Karpas-422 (cell line): ENCODE results near the gene CXADR. TPM values are rescaled to one million over a fixed set of nuclear protein-coding genes. Genes with fewer than 3 reads are reported as not detected.
"Not testable (repeated sequence)": the region's sequence is repeated elsewhere in the genome, so short reads cannot be mapped to it uniquely, and the experiment has no call there.

Source experiments
- DNase-seq: peaks from one replicate; pipeline ENCODE4 v3.0.0-alpha.2; 2015
- H2AFZ ChIP-seq: fragments of 200-600 bp; sonication (generic); 2 replicates; pipeline ENCODE4 v1.6.1; 2014; ENCODE audit warnings: antibody characterized with exemption, low read length, mixed read lengths
- H3K27ac ChIP-seq: fragments of 200-600 bp; sonication (generic); 2 replicates; pipeline ENCODE4 v1.5.1; 2014; ENCODE audit warnings: mild to moderate bottlenecking, low read length, moderate library complexity
- H3K27me3 ChIP-seq: fragments of 200-600 bp; sonication (generic); 2 replicates; pipeline ENCODE4 v1.6.1; 2014; ENCODE audit warnings: low read length, mixed read lengths
- H3K36me3 ChIP-seq: fragments of 200-600 bp; sonication (generic); 2 replicates; pipeline ENCODE4 v1.6.1; 2014; ENCODE audit warnings: low read length, mixed read lengths; ENCODE audit not compliant: insufficient read depth
- H3K4me1 ChIP-seq: fragments of 200-600 bp; sonication (generic); 2 replicates; pipeline ENCODE4 v1.6.1; 2014; ENCODE audit warnings: mild to moderate bottlenecking, low read length, mixed read lengths
- H3K4me2 ChIP-seq: fragments of 200-600 bp; sonication (generic); 2 replicates; pipeline ENCODE4 v1.6.1; 2014; ENCODE audit warnings: low read length, low read depth, mild to moderate bottlenecking; ENCODE audit not compliant: poor library complexity, severe bottlenecking
- H3K4me3 ChIP-seq: fragments of 200-600 bp; sonication (generic); 2 replicates; pipeline ENCODE4 v1.5.1; 2014; ENCODE audit warnings: mild to moderate bottlenecking, antibody characterized with exemption, low read length, mixed read lengths
- H3K79me2 ChIP-seq: fragments of 200-600 bp; sonication (generic); 2 replicates; pipeline ENCODE4 v1.6.1; 2014; ENCODE audit warnings: mild to moderate bottlenecking, low read length, mixed read lengths
- H3K9ac ChIP-seq: fragments of 200-600 bp; sonication (generic); 2 replicates; pipeline ENCODE4 v1.6.0; 2014; ENCODE audit warnings: low read length
- H3K9me2 ChIP-seq: fragments of 200-600 bp; sonication (generic), shearing (Covaris generic); replicated peaks from 2 replicates; pipeline ENCODE4 v1.6.0; 2014; ENCODE audit warnings: mild to moderate bottlenecking, low read length, moderate library complexity; ENCODE audit not compliant: insufficient read depth
- H3K9me3 ChIP-seq: fragments of 300-700, 200-600 bp; sonication (generic); 2 replicates; pipeline ENCODE4 v1.6.1; 2014; ENCODE audit warnings: low read length, mixed read lengths
- H4K20me1 ChIP-seq: fragments of 200-600 bp; sonication (generic); 2 replicates; pipeline ENCODE4 v1.6.1; 2014; ENCODE audit warnings: mild to moderate bottlenecking, antibody characterized with exemption, low read length, low read depth; ENCODE audit not compliant: insufficient read depth
- total RNA-seq: library from RNA; depleted of rRNA; stranded (reverse); fragments of >200 nt; shearing (Covaris generic); gene quantifications from 2 replicates; pipeline ENCODE4 v1.2.3, GENCODE V29; 2014; ENCODE audit warnings: low replicate concordance

CXADR gene
- total RNA-seq, 1 experiment from 2014 or later, result not detected

- no peaks in the 10 kb centered on the region for H3K79me2 ChIP-seq
- no peaks in the 10 kb centered on the region for H3K36me3 ChIP-seq
- H3K4me1 ChIP-seq, result no peaks in the 10 kb centered on the region
- H3K4me3 ChIP-seq, result no peak overlapping the region
- H3K27me3 ChIP-seq, result no peaks in the 10 kb centered on the region; the same call in 1 of the 2 replicates
- DNase-seq, result no peak
- H3K9me3 ChIP-seq, result no peaks in the 10 kb centered on the region
- H3K27ac ChIP-seq, result no peak overlapping the region
- H3K9ac ChIP-seq, result no peak overlapping the region
- no peaks in the 10 kb centered on the region for H3K9me2 ChIP-seq
- H4K20me1 ChIP-seq, result no peaks in the 10 kb centered on the region
- no peak overlapping the region for H2AFZ ChIP-seq
- H3K4me2 ChIP-seq, result no peak overlapping the region
Measured at GRCh38 chr21:17494051-17494450, 18.8 kb upstream of the CXADR start.

GRCh38 chr21:17495680-17496079 is 17.2 kb upstream of the CXADR start:
- H3K36me3 ChIP-seq, result no peaks in the 10 kb centered on the region
- no peak overlapping the region for H2AFZ ChIP-seq
- no peak for DNase-seq
- no peaks in the 10 kb centered on the region for H3K9me3 ChIP-seq
- no peak overlapping the region for H3K27ac ChIP-seq
- H4K20me1 ChIP-seq, result no peaks in the 10 kb centered on the region
- H3K27me3 ChIP-seq, result no peaks in the 10 kb centered on the region; the same call in 1 of the 2 replicates
- no peak overlapping the region for H3K4me3 ChIP-seq
- no peaks in the 10 kb centered on the region for H3K4me1 ChIP-seq
- no peaks in the 10 kb centered on the region for H3K9me2 ChIP-seq
- H3K9ac ChIP-seq, result no peak overlapping the region
- no peaks in the 10 kb centered on the region for H3K79me2 ChIP-seq
- no peak overlapping the region for H3K4me2 ChIP-seq

- Histone ChIP-seq H3K9me3 (no peaks in the 10 kb centered on the region), H3K4me2 (no peak overlapping the region), H3K9me2 (no peaks in the 10 kb centered on the region), H3K4me3 (no peak overlapping the region), H2AFZ (no peak overlapping the region), H3K4me1 (no peaks in the 10 kb centered on the region), H3K36me3 (no peaks in the 10 kb centered on the region), H3K79me2 (no peaks in the 10 kb centered on the region), H3K27ac (no peak overlapping the region), H3K27me3 (no peaks in the 10 kb centered on the region; the same call in 1 of the 2 replicates), H3K9ac (no peak overlapping the region), H4K20me1 (no peaks in the 10 kb centered on the region)
- DNase-seq, result no peak
Measured at GRCh38 chr21:17497316-17497715, 15.5 kb upstream of the CXADR start.

GRCh38 chr21:17498586-17498985 is 14.3 kb upstream of the CXADR start:
- H3K9me3 ChIP-seq, result no peaks in the 10 kb centered on the region

GRCh38 chr21:17501107-17502006 is 11.5 kb upstream of the CXADR start:
- no peak overlapping the region for H3K27ac ChIP-seq
- H3K27me3 ChIP-seq, result no peaks in the 10 kb centered on the region; the same call in 1 of the 2 replicates
- no peaks in the 10 kb centered on the region for H3K4me1 ChIP-seq
- H3K79me2 ChIP-seq, result no peaks in the 10 kb centered on the region
- H3K9me2 ChIP-seq, result no peaks in the 10 kb centered on the region
- H4K20me1 ChIP-seq, result no peaks in the 10 kb centered on the region
- H2AFZ ChIP-seq, result no peak overlapping the region
- H3K9ac ChIP-seq, result no peak overlapping the region
- no peak overlapping the region for H3K4me3 ChIP-seq
- no peak for DNase-seq
- H3K9me3 ChIP-seq, result no peaks in the 10 kb centered on the region
- H3K4me2 ChIP-seq, result no peak overlapping the region
- no peaks in the 10 kb centered on the region for H3K36me3 ChIP-seq

More at GRCh38 chr21:17498586-17498985, 14.3 kb upstream of the CXADR start:
- no peaks in the 10 kb centered on the region for H3K9me2 ChIP-seq
- no peaks in the 10 kb centered on the region; the same call in 1 of the 2 replicates for H3K27me3 ChIP-seq
- no peak overlapping the region for H3K9ac ChIP-seq
- no peak overlapping the region for H3K4me2 ChIP-seq
- no peaks in the 10 kb centered on the region for H3K4me1 ChIP-seq
- no peak overlapping the region for H3K27ac ChIP-seq
- H2AFZ ChIP-seq, result no peak overlapping the region
- DNase-seq, result no peak
- H3K4me3 ChIP-seq, result no peak overlapping the region
- H3K36me3 ChIP-seq, result no peaks in the 10 kb centered on the region
- H3K79me2 ChIP-seq, result no peaks in the 10 kb centered on the region
- no peaks in the 10 kb centered on the region for H4K20me1 ChIP-seq

GRCh38 chr21:17502985-17503384 is 9.9 kb upstream of the CXADR start:
- H3K9ac ChIP-seq, H3K27ac ChIP-seq, H3K9me2 ChIP-seq, DNase-seq, H3K36me3 ChIP-seq, H3K27me3 ChIP-seq, H3K79me2 ChIP-seq, H3K4me2 ChIP-seq, H2AFZ ChIP-seq, H3K4me3 ChIP-seq, H4K20me1 ChIP-seq, H3K9me3 ChIP-seq, H3K4me1 ChIP-seq: not testable (repeated sequence)

GRCh38 chr21:17506951-17507350 is 5.9 kb upstream of the CXADR start:
- Histone ChIP-seq H2AFZ (no peak overlapping the region), H3K27ac (no peak overlapping the region), H3K4me2 (no peak overlapping the region), H3K9me3 (no peaks in the 10 kb centered on the region), H4K20me1 (no peaks in the 10 kb centered on the region), H3K79me2 (no peaks in the 10 kb centered on the region), H3K36me3 (no peaks in the 10 kb centered on the region), H3K9me2 (no peaks in the 10 kb centered on the region), H3K4me1 (no peaks in the 10 kb centered on the region), H3K9ac (no peak overlapping the region), H3K27me3 (no peaks in the 10 kb centered on the region), H3K4me3 (no peak overlapping the region)
- DNase-seq, result no peak

GRCh38 chr21:17507591-17507990 is 5.3 kb upstream of the CXADR start:
- Histone ChIP-seq H3K4me3 (no peak overlapping the region), H3K9me2 (no peaks in the 10 kb centered on the region), H4K20me1 (no peaks in the 10 kb centered on the region), H3K4me2 (no peak overlapping the region), H2AFZ (no peak overlapping the region), H3K9ac (no peak overlapping the region), H3K27ac (no peak overlapping the region), H3K4me1 (no peaks in the 10 kb centered on the region), H3K79me2 (no peaks in the 10 kb centered on the region), H3K27me3 (no peaks in the 10 kb centered on the region), H3K9me3 (no peaks in the 10 kb centered on the region), H3K36me3 (no peaks in the 10 kb centered on the region)
- DNase-seq, result no peak
